Thyroid gland (tissue), 4 donors: ENCODE measurements around the gene SCP2. TPM values are rescaled to one million over a fixed set of nuclear protein-coding genes. Genes with fewer than 3 reads are reported as not detected.
A peak's percentile ranks its signal among the peaks of the same experiment; 100 is the strongest.

Experiments used
- DNase-seq, 2 donors: peaks; one replicate each; pipeline ENCODE4 v3.0.0-alpha.2; 2019
- H3K27ac ChIP-seq, 3 donors: fragments of 200-600 bp; sonication (generic); 1 replicate in 2 of 3; 2 replicates in 1 of 3; pipeline ENCODE4 v1.5.1; 2016 to 2019; ENCODE audit warnings: mild to moderate bottlenecking in 1 of 3, moderate library complexity in 1 of 3
- H3K27me3 ChIP-seq: fragments of 200-600 bp; sonication (generic); one replicate; pipeline ENCODE4 v1.5.1; 2019
- H3K36me3 ChIP-seq, 2 donors: fragments of 200-600 bp; sonication (generic); one replicate each; pipeline ENCODE4 v1.5.1; 2016 to 2019
- H3K4me1 ChIP-seq, 2 donors: fragments of 200-600 bp; sonication (generic); one replicate each; pipeline ENCODE4 v1.5.1; 2017 to 2019
- H3K4me3 ChIP-seq, 3 donors: fragments of 200-600 bp; sonication (generic); replicated peaks in 1 of 3; 1 replicate in 2 of 3; 2 replicates in 1 of 3; pipeline ENCODE4 v1.5.1; 2016; ENCODE audit warnings: mild to moderate bottlenecking in 1 of 3
- H3K9me3 ChIP-seq: fragments of 200-600 bp; sonication (generic); one replicate; pipeline ENCODE4 v1.5.1; 2017
- CTCF ChIP-seq, 6 experiments: fragments of 200-600 bp in 3 of 6; fragments of 450-650 bp in 3 of 6; sonication (generic) in 3 of 6; IDR thresholded peaks; one replicate each; pipeline ENCODE4 v1.5.1; 2016 to 2019; ENCODE audit warnings: antibody characterized with exemption in 6 of 6, mild to moderate bottlenecking in 2 of 6, inconsistent platforms in 1 of 6, moderate library complexity in 1 of 6
- POLR2A ChIP-seq, 2 donors: fragments of 450-650 bp; IDR thresholded peaks; one replicate each; pipeline ENCODE4 v1.6.1; 2017; ENCODE audit warnings: antibody characterized with exemption in 2 of 2, mild to moderate bottlenecking in 2 of 2, moderate library complexity in 1 of 2
- WGBS, 2 donors: methylation state at CpG; one replicate each; pipeline ENCODE4 v1.1.5; 2017; 5-methylcytosine and 5-hydroxymethylcytosine counted together
- intact Hi-C: fragments of 100-400 bp; cut with DNase I; formaldehyde crosslinking; loops from one replicate; pipeline ENCODE4 v1.15.1; 2023
- total RNA-seq, 4 donors: library from RNA; depleted of rRNA; stranded (reverse); fragments of >200 nt; gene quantifications; one replicate each; pipeline ENCODE4 v1.2.3, GENCODE V29; 2016

Gene SCP2
- total RNA-seq, 4 donors from 2014 or later = 114 to 181 (median 164) TPM

- no peak for DNase-seq
- Histone ChIP-seq H3K9me3 (no peaks in the 10 kb centered on the region), H3K4me1 (peaks cover 0 to 22% of the 10 kb centered on the region in 2 donors), H3K27ac (no peak overlapping the region), H3K4me3 (no peak overlapping the region), H3K36me3 (no peaks in the 10 kb centered on the region), H3K27me3 (no peaks in the 10 kb centered on the region)
- intact Hi-C loops = loop anchor here (10.0 kb wide), 1 partner anchor 194 kb away; the partner anchor contains the start of gene ZYG11B
- TF ChIP-seq CTCF (IDR thresholded peaks at IDR 0.05) (no peak), POLR2A (IDR thresholded peaks at IDR 0.05) (no peak)
- whole genome bisulfite sequencing, 2 donors = 89 to 95% methylated on average over 7 of the region's 7 CpGs
Measured at GRCh38 chr1:52919051-52919722, 7.9 kb upstream of the SCP2 start.

- no peaks in the 10 kb centered on the region for H3K27me3 ChIP-seq
- H3K27ac ChIP-seq = peak overlapping the region in 2 of 3 donors; percentile 94 to 97
- H3K9me3 ChIP-seq = no peaks in the 10 kb centered on the region
- H3K4me3 ChIP-seq = no peak overlapping the region
- WGBS, 2 donors = 84 to 92% methylated on average over 10 of the region's 10 CpGs
- no peaks in the 10 kb centered on the region for H3K36me3 ChIP-seq
- TF ChIP-seq CTCF (IDR thresholded peaks at IDR 0.05) = no peak
- DNase-seq = no peak
- intact Hi-C loops = loop anchor here (10.0 kb wide), 2 partner anchors 195 to 265 kb away; partner anchors contain the start of gene ZYG11B
- H3K4me1 ChIP-seq = peaks cover 0 to 20% of the 10 kb centered on the region in 2 donors
Measured at GRCh38 chr1:52919723-52920483, 7.2 kb upstream of the SCP2 start.

GRCh38 chr1:52920791-52921291 is 6.2 kb upstream of the SCP2 start:
- Histone ChIP-seq H3K4me3 (peak overlapping the region; percentile 4 to 79 (median 73)), H3K4me1 (peaks cover under 1 to 17% of the 10 kb centered on the region in 2 donors), H3K9me3 (no peaks in the 10 kb centered on the region), H3K27me3 (no peaks in the 10 kb centered on the region), H3K36me3 (no peaks in the 10 kb centered on the region), H3K27ac (peak overlapping the region; percentile 71 to 97 (median 94))
- intact Hi-C loops = loop anchor here (10.0 kb wide), 1 partner anchor 264 kb away; no protein-coding TSS in a partner anchor
- peak; percentile 66 to 71 for DNase-seq
- TF ChIP-seq POLR2A (IDR thresholded peaks at IDR 0.05) (no peak), CTCF (IDR thresholded peaks at IDR 0.05) (no peak)
- WGBS, 2 donors = 19 to 33% methylated on average over 9 to 12 of the region's 35 CpGs

- Histone ChIP-seq H3K4me1 (peaks cover 11 to 29% of the 10 kb centered on the region in 2 donors), H3K9me3 (no peaks in the 10 kb centered on the region), H3K36me3 (no peaks in the 10 kb centered on the region), H3K27me3 (no peaks in the 10 kb centered on the region), H3K4me3 (no peak overlapping the region), H3K27ac (peak overlapping the region in 2 of 3 donors; percentile 24 to 41)
- TF ChIP-seq POLR2A (IDR thresholded peaks at IDR 0.05) (peak in 1 of 2 donors; percentile 24), CTCF (IDR thresholded peaks at IDR 0.05) (no peak)
- 17 to 25% methylated on average over 5 of the region's 5 CpGs for WGBS, 2 donors
- peak; percentile 88 to 91 for DNase-seq
- intact Hi-C loops = loop anchor here (10.0 kb wide), 1 partner anchor 259 kb away; no protein-coding TSS in a partner anchor
Measured at GRCh38 chr1:52925571-52926005, 1.5 kb upstream of the SCP2 start.
